Skeletal muscle satellite cell (primary cell): ENCODE measurements around the gene UBAC2.

Experiments
- H3K27me3 ChIP-seq: 2 replicates; pipeline ENCODE4 v1.7.0; 2013; ENCODE audit warnings: low read length; ENCODE audit not compliant: control insufficient read depth, insufficient read depth
- H3K36me3 ChIP-seq: 2 replicates; pipeline ENCODE4 v1.7.0; 2013; ENCODE audit warnings: mild to moderate bottlenecking, control low read depth, low read length; ENCODE audit not compliant: insufficient read depth
- H3K4me1 ChIP-seq: 2 replicates; pipeline ENCODE4 v1.7.0; 2013; ENCODE audit warnings: low read length; ENCODE audit not compliant: control insufficient read depth, insufficient read depth
- H3K4me2 ChIP-seq: 2 replicates; pipeline ENCODE4 v1.7.0; 2013; ENCODE audit warnings: mild to moderate bottlenecking, low read length
- H3K4me3 ChIP-seq: 2 replicates; pipeline ENCODE4 v1.7.0; 2013; ENCODE audit warnings: low read length
- H3K9ac ChIP-seq: 2 replicates; pipeline ENCODE4 v1.7.0; 2013; ENCODE audit warnings: mild to moderate bottlenecking, low read depth, low read length, moderate library complexity
- H3K9me3 ChIP-seq: replicated peaks from 2 replicates; pipeline ENCODE4 v1.7.0; 2013; ENCODE audit warnings: mild to moderate bottlenecking, control low read depth, low read length

Gene UBAC2

GRCh38 chr13:99359528-99359927 is 158.9 kb downstream of the UBAC2 start:
- H3K4me1 ChIP-seq: peaks cover 15% of the 10 kb centered on the region
- H3K9me3 ChIP-seq: no peaks in the 10 kb centered on the region
- peaks cover 19% of the 10 kb centered on the region for H3K36me3 ChIP-seq
- H3K4me2 ChIP-seq: no peak overlapping the region
- no peak overlapping the region for H3K4me3 ChIP-seq
- no peaks in the 10 kb centered on the region for H3K27me3 ChIP-seq
- no peak overlapping the region for H3K9ac ChIP-seq

GRCh38 chr13:99360696-99361095 is 160.0 kb downstream of the UBAC2 start:
- Histone ChIP-seq H3K4me1 (peaks cover 15% of the 10 kb centered on the region), H3K9ac (no peak overlapping the region), H3K4me3 (no peak overlapping the region), H3K9me3 (no peaks in the 10 kb centered on the region), H3K36me3 (peaks cover 16% of the 10 kb centered on the region), H3K27me3 (no peaks in the 10 kb centered on the region), H3K4me2 (no peak overlapping the region)

GRCh38 chr13:99361197-99361596 is 160.5 kb downstream of the UBAC2 start:
- Histone ChIP-seq H3K36me3 (peaks cover 16% of the 10 kb centered on the region), H3K4me1 (peaks cover 12% of the 10 kb centered on the region), H3K4me3 (no peak overlapping the region), H3K27me3 (no peaks in the 10 kb centered on the region), H3K4me2 (no peak overlapping the region), H3K9ac (no peak overlapping the region), H3K9me3 (no peaks in the 10 kb centered on the region)

GRCh38 chr13:99362362-99362761 is 161.7 kb downstream of the UBAC2 start:
- Histone ChIP-seq H3K36me3 (peaks cover 11% of the 10 kb centered on the region), H3K27me3 (no peaks in the 10 kb centered on the region), H3K4me1 (peaks cover 2% of the 10 kb centered on the region), H3K9ac (no peak overlapping the region), H3K4me2 (no peak overlapping the region), H3K4me3 (no peak overlapping the region), H3K9me3 (no peaks in the 10 kb centered on the region)

- no peaks in the 10 kb centered on the region for H3K4me1 ChIP-seq
- no peak overlapping the region for H3K9ac ChIP-seq
- H3K36me3 ChIP-seq: peaks cover 10% of the 10 kb centered on the region
- H3K4me2 ChIP-seq: no peak overlapping the region
- no peaks in the 10 kb centered on the region for H3K9me3 ChIP-seq
- H3K4me3 ChIP-seq: no peak overlapping the region
- H3K27me3 ChIP-seq: no peaks in the 10 kb centered on the region
Measured at GRCh38 chr13:99363391-99363790, 162.7 kb downstream of the UBAC2 start.

GRCh38 chr13:99363949-99364348 is 163.3 kb downstream of the UBAC2 start:
- H3K4me1 ChIP-seq: no peaks in the 10 kb centered on the region
- H3K9ac ChIP-seq: no peak overlapping the region
- no peak overlapping the region for H3K4me3 ChIP-seq
- H3K27me3 ChIP-seq: no peaks in the 10 kb centered on the region
- H3K4me2 ChIP-seq: no peak overlapping the region
- H3K36me3 ChIP-seq: peaks cover 10% of the 10 kb centered on the region
- H3K9me3 ChIP-seq: no peaks in the 10 kb centered on the region

GRCh38 chr13:99366075-99366987 is 165.7 kb downstream of the UBAC2 start:
- H3K4me2 ChIP-seq: no peak overlapping the region
- no peak overlapping the region for H3K9ac ChIP-seq
- H3K9me3 ChIP-seq: no peaks in the 10 kb centered on the region
- H3K27me3 ChIP-seq: no peaks in the 10 kb centered on the region
- H3K4me3 ChIP-seq: no peak overlapping the region
- no peaks in the 10 kb centered on the region for H3K4me1 ChIP-seq
- H3K36me3 ChIP-seq: peaks cover 9% of the 10 kb centered on the region

GRCh38 chr13:99367106-99367616 is 166.5 kb downstream of the UBAC2 start:
- Histone ChIP-seq H3K36me3 (peaks cover 9% of the 10 kb centered on the region), H3K27me3 (no peaks in the 10 kb centered on the region), H3K9ac (no peak overlapping the region), H3K4me2 (no peak overlapping the region), H3K4me1 (no peaks in the 10 kb centered on the region), H3K4me3 (no peak overlapping the region), H3K9me3 (no peaks in the 10 kb centered on the region)

- no peaks in the 10 kb centered on the region for H3K4me1 ChIP-seq
- no peak overlapping the region for H3K4me2 ChIP-seq
- no peaks in the 10 kb centered on the region for H3K27me3 ChIP-seq
- peaks cover 9% of the 10 kb centered on the region for H3K36me3 ChIP-seq
- no peak overlapping the region for H3K9ac ChIP-seq
- H3K9me3 ChIP-seq: no peaks in the 10 kb centered on the region
- no peak overlapping the region for H3K4me3 ChIP-seq
Measured at GRCh38 chr13:99367663-99368448, 167.2 kb downstream of the UBAC2 start.

GRCh38 chr13:99370481-99371275 is 170.0 kb downstream of the UBAC2 start:
- Histone ChIP-seq H3K4me3 (no peak overlapping the region), H3K4me2 (no peak overlapping the region), H3K4me1 (no peaks in the 10 kb centered on the region), H3K9ac (no peak overlapping the region), H3K9me3 (no peaks in the 10 kb centered on the region), H3K27me3 (no peaks in the 10 kb centered on the region), H3K36me3 (peaks cover 9% of the 10 kb centered on the region)

- H3K4me2 ChIP-seq: no peak overlapping the region
- no peaks in the 10 kb centered on the region for H3K4me1 ChIP-seq
- H3K9me3 ChIP-seq: no peaks in the 10 kb centered on the region
- peaks cover 9% of the 10 kb centered on the region for H3K36me3 ChIP-seq
- H3K27me3 ChIP-seq: no peaks in the 10 kb centered on the region
- no peak overlapping the region for H3K4me3 ChIP-seq
- H3K9ac ChIP-seq: no peak overlapping the region
Measured at GRCh38 chr13:99371956-99372355, 171.3 kb downstream of the UBAC2 start.
